Smooth muscle cell of the brain vasculature (primary cell): ENCODE results near the gene C11orf52.

Experiments
- DNase-seq: peaks from one replicate; pipeline ENCODE4 v3.0.0-alpha.2; 2012; ENCODE audit warnings: low read depth, low spot score

The C11orf52 gene

DNA sequence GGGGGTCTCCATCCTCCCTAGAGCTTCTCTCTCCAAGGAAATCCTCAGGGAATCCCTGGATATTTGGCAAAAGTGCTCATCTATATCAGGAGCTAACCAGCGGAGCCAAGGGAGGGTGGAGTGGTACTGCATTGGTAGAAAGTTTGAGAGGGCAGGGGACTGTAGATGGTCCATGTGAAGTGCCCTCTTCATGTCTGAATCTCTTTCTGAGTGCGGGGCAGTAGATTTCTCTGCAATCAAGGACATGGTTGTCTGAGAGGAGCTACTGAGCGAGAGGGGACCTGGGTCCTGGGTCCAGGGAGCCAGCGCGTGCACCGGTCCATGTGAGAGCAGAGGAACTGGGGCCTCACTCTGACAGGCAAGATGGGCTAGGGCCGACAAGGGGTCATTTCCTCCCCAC, 19.1 kb downstream of the C11orf52 start:
- DNase-seq, result no peak

DNA sequence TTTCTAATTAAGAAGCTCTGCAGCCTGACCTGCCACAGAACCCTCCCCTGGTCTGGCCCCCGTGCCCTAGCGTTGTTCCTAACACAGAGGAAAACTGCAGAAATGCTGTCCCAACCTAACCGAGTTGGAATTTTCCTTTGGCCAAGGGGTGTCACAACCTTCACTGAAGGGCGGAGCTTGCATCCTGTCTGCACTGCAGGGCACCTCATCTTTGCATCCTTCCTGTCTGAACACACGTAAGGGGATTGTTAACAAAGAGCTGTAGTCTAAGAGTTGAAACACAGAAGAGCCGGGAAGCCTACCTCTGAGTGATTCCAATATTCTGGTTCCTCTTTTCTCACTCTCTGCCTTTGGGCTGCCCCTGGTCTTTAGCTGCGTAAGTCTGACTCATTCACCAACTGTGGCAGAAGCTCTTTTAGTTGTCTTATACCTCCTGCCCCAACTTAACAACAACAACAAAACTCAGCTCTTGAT, 20.0 kb downstream of the C11orf52 start:
- DNase-seq, result no peak

DNA sequence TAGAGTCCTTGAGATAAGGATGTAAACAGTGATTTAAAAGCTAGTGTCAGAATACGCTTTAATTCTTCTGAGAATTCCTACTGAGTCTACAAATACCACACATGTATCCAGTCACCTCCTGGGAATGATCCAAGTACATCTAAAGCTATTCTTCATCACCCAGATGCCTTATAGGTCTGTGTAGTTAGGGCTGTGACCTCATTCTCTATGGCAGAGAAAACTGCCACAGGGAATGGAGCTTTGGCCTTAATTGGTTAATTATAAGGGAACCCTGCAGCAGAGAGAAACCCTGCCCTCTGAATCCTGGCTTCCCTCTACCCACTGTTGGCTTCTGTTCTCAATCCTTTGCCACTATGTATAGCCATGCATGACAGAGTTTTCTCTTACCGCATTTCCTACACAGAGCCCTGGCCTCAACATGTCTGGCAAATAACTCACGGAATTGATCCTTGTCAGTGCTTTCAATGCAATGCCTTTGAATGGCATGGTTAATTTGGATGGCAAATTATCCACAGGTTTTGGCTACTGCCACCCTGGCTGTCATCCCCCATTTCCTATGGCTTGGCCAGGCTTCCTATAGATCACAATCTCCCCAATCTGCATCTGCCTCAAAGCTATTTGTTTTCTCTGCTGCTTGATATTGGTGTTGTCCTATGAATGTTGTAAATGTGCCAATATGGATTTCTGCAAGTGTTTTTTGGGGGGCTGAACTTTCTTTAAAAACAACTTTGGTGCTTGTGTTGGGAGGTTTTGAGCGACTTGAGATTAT, 21.3 kb downstream of the C11orf52 start:
- no peak for DNase-seq

DNA sequence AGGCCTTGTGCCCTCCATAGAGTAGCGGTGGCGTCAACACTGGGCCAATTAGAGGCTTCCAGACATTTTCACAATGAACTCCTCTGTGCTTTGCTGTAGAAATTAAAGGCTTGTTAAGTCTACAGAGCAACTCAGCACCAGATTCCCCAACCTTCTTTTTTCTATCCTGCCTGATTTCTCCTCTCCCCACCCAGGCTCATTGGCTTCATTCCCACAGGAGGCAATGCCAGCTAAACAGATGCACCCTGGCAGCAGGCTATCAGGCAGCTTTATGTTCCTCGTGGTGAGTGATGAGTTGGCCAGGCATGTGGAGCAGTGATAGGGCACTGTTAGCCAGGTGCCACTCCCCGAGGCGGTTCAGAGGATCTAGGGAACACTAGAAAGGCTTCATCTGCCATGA, 23.2 kb downstream of the C11orf52 start:
- no peak for DNase-seq

DNA sequence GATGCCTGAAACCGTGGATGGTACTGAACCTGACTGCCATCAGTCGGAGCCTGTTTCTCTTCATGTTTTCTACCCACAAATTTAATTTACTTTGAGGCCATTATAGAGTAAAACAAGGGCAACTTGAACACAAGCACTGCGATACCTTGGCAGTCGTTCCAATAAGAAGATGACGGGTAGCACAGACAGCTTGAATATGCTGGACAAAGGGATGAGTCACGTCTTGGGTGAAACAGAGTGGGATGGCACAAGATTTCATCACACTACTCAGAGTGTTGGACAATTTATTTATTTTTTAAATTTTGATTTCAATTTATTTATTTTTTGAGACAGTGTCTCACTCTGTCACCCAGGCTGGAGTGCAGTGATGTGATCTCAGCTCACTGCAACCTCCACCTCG, 24.1 kb downstream of the C11orf52 start:
- DNase-seq, result no peak

DNA sequence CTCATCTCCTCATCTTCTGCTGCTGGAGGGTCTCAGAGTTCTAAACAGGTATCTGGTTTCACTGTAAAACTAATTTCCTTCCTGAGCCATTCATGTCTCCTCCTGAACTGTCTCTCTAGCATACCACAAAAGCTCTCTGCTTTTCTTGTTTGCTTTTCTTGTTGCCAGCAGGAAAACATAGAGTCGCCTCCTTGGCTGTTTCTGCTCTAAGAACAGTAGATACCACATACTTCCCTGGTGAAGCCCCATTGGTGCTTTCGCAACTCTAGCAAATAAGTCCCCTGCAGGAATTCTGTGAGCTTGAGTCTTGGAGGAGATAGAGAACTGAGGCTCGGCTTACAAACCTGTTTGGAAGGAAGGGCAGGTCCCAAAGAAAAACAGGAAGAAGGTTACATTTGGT, 25.4 kb downstream of the C11orf52 start:
- no peak for DNase-seq

DNA sequence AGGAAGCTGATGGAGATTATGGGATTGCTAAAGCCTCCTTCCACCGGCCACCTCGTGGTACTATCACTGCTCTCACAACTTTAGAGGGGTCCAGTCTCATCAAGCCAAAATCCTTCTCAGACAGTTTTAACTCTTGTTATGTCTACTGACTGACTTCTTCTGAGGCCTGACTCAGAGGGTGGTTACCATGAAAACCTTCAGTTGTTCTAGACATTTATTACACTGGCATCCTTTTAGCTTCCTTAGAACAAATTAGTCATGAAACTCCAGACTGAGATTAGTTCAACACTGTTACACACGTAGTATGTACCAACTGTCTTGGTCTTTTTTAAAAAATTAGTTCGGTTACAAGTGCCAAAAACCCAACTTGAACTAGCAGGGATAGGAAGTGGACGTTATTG, 25.9 kb downstream of the C11orf52 start:
- no peak for DNase-seq

DNA sequence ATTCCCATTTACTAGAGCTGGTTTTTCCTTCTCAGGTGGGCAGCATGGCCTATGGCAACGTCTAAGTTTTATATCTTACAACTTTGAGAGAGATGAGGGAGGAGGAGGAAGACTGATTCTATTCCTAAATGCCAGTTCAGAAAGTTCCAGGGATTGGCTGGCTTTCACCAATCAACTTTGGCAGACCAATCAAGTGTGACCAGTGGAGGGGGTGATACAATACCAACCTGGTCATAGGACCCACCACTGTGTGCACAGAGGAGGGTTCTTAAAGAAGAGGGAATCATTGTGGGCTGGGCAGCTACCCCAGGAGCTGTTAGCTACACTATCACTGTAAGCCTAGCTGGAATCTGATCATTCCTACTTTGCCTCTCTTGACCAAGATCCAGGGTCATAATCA, 26.5 kb downstream of the C11orf52 start:
- no peak for DNase-seq

DNA sequence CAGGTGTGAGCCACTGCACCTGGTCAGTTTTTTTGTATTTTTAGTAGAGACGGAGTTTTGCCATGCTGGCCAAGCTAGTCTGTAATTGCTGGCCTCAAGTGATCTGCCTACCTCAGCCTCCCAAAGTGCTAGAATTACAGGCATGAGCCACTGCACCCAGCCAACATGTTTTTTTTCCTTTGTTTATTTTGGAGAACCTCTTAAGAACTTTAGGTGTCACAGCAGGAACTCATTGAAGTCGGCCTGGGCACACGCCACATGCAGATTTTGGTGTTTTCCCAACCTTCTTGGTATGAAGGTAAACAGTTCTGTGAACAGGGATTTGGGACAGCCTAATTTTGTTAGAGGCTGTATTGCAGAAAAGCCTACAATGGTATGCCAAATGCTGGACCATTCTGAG, 27.8 kb downstream of the C11orf52 start:
- no peak for DNase-seq

DNA sequence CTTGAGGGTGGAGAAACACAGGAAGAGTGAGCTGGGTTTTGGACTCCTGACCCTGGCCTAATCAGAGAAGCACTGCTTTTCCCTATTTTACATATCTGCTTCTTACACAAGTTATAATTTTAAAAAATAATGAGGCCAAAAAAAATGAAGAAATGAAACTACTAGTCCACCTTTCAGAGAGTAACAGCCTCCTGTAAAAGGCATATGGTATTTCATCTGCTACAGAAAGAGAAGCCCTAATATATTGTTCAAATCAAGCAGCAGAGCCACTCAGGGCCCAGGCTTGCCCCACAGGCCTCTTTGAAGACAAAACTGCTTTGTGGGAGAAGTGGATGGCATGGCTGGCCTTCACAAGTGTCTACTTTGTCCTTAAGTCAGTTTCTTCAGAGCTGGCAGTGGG, 28.4 kb downstream of the C11orf52 start:
- no peak for DNase-seq

DNA sequence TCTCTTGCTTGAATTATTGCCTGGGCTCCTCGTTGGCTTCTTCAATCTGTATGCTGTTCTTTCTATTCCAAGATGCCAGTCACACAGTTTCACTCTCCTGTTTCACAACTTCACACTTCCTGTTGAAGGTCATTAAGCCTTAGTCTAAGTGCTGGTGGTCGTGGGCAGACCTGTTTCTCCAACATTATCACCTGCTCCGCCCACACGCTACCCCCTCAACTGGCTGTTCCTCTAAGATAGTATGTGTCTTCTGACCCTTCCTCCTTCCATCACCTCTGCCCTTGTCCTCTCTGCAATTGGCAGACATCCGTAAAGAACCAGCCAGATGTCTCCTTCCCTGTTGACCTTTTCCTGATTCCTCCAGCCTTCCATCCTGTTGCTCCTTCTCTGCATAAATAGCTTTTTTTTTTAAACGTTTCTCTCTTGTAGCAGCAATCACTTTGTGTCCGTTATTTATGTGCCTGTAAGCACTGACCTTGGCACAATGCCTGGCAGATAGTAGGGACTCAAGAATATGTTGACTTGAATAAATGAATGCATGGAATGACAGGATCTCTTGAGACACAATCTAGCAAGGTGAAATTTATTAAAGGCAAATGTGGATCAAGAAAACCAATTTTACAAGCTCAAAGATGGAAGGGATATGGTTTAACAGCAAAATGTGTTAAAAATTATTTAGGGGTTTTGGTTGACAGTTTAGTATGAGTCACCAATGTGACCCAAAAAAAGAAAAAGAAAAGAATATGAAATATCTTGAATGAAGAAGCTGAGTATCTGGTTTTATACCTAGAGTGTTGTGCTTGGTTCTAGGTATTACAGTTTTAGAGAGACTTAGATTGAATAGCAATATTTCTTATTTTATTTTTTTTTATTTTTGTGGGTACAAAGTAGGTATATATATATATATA, 31.1 kb downstream of the C11orf52 start:
- no peak for DNase-seq

DNA sequence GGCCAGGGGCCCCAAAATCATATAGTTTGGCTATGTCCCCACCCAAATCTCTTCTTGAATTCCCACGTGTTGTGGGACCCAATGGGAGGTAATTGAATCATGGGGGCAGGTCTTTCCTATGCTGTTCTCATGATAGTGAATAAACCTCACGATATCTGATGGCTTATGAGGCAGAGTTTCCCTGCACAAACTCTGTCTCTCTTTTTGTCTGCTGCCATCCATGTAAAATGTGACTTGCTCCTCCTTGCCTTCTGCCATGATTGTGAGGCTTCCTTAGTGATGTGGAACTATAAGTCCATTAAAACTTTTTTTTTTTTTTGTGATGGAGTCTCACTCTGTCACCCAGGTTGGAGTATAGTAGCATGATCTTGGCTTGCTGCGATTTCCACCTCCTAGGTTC, 32.9 kb downstream of the C11orf52 start:
- no peak for DNase-seq

DNA sequence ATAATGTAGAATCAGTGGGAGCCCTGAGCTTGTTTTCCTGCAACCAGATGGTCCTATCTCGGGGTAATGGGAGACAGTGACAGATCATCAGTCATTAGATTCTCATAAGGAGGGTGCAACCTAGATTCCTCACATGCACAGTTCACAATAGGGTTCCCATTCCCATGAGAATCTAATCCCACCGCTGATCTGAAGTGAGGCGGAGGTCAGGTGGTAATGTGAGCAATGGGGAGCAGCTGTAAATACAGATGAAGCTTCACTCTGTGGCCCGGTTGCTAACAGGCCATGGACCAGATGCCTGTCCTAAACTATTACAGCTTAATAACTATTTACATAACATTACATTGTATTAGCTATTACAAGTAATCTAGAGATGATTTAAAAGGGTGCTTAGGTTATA, 35.4 kb downstream of the C11orf52 start:
- no peak for DNase-seq

DNA sequence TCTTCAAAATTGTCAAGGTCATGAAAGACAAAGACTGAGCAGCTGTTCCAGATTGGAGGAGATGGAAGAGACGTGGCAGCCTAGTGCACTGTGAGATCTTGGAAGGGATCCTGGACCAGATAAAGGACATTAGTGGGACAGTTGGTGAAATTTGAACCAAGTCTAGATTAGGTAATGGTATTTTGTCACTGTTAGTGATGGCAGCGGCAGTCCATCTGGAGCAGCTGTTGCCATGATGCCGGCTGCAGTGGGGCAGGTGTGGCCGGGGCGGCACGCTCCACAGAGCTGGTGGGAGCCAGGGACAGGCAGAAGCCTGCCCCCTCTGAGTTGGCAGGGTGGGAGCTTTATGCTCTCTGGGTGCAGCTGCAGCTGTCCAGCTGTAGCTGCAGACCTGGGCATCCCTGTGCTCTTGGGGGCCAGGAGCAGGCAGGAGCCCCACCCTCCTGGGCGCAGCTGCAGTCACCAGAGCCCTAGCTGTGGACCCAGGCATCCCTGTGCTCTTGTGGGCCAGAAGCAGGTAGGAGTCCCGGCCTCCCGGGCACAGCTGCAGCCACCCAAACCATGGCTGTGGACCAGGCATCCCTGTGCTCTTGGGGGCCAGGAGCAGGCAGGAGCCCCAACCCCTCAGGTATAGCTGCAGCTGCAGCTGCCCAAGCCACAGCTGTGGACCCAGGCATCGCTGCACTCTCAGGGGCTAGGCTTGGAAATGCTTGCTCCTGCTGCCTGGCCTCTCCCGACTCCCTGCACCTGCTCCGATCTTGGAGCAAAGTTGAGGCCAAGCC, 39.1 kb downstream of the C11orf52 start:
- DNase-seq, result no peak

DNA sequence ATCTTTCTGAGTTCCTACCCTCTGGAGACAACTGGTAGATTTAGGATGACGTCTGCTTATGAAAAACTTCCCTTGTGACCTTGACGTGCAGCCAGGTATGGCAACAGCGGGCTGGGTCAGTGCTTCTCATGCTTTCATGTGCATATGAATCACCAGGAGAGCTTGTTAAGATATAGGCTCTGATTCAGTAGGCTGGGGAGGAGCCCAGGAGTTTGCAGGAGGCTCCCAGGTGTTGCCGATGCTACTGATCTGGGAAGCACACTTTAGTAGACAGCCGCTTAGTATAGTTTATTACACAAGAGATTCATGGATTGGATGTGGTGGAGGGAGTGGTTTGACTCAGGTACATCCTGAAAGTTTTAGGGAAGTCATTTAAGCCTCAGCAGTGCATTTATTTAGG, 42.2 kb downstream of the C11orf52 start:
- no peak for DNase-seq

DNA sequence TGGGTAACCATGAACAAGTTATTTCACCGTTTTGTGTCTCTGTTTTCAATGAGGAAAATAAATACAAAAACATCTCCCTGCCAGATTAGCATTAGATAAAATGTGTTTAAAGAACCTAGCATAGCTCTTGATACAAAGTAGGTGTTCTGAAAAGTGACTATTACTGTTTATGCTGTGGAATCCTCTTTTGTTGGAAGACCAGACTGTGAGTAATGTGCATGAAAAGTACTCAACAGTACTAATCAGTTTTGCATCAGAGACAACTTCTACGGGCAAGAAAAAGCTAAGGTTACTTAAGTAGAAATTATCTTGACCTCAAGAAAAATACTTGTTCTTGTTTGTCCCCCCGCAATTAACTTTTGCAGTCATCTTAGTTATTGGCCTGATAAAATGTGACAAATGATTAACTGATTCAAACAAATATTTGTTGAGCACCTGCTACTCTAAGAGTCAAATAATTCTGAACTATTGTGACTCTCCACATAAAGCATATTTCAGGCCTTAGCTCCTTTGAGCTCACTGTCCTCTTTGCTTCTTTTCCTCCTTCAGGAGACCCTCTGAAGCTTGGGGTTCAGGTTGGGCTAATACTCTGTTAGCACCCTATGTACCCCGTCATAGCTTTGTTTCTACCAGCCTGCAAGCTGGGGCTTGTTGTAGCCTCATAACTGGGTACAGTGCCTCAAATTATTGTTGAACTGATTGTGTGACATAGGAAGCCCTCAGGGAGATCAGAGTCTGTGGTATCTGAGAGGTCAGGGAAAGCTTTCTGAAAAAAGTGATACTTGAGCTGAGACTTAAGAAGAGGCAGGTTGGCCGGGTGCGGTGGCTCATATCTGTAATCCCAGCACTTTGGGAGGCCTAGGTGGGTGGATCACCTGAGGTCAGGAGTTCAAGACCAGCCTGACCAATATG, 42.9 kb downstream of the C11orf52 start:
- no peak for DNase-seq

DNA sequence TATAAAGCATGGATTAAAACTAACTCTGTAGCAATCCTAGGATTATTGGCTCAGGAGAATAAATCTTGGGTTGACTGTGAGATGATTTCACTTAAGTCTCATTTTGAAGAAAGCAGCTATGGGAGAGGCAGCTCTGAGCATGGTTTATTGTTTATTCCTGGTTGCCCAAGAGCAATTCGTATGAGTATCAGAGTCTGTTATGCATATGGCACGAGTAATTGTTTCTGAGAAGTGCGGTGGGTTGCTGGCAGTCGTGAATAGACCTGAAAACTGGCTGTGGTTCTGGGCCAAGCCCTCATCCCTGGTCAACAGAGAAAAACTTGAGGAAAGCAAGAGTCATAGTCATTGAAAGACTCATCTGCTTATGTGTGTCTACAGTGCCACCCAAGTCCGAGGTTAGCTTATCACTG, 45.2 kb downstream of the C11orf52 start:
- DNase-seq, result no peak

DNA sequence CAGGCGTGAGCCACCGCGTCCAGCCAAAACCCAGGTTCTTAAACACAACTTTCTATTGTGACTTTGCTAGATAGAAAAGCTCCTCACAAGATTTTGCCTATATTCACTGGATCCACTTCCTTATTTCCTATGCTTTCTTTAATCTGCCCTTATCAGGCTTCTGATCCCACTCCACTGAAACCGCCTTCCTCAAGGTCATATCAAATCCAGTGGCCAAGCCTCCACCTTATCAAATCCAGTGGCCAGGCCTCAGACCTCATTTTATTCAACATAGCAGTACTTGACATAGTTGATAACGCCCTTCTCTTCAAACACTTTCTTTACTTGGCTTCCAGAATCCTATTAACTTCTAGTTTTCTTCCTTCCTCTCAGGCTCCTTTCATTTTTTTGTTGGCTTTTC, 48.0 kb downstream of the C11orf52 start:
- DNase-seq, result no peak

DNA sequence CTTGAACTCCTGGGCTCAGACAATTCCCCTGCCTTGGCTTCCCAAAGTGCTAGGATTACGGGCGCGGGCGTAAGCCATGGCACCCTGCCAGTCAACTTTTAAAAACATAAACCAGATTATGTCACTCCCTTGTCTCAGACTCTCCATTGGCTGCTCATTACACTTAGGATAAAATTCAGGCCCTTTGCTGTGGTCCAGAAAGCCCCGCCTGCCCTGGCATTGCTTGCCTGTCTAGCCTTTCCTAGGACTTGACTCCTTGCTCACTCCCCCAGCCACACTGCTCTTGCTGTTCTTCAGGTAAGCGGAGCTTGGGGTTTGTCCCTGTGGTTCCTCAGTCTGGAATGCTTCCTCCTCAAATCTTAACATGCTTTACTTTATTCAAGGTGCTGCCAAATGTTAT, 48.9 kb downstream of the C11orf52 start:
- no peak for DNase-seq

DNA sequence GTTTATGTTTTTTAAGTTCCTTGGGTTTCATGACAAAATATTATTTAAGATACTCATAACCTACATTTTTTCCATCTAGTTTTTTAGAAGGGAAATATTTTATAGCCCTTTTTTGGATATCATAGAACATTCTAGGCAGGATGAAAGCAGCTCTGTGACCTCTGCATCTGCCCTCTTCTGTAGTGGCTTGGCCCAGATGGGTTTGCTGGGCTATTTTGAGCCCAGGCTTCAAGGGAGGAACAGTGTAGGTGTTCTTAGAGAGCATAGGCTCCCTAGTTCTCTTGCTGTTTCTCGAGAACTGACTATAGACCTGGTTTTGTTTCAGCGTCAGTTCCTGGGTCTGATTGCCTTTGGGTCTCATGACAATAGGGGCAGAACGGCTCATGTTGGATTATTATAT, 50.6 kb downstream of the C11orf52 start:
- no peak for DNase-seq

DNA sequence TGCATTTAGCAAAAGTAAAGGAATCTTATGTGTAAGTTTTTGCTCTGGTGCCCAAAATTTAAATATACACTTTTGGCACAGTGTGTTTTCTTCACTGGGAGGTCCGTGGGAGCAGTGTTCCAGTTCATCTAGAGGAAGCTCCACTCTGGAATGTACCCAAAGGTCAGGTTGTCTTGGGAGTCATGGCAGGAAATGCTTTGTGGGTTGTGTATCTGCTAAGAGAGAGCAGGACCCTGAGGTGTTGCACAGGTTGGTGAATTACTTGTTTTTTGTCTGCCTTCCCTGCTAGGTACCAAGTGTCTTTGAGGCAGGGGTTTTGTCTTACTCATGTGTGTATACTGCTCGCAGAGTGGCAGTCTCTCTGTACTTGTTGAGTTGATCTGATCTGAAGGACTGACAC, 55.7 kb downstream of the C11orf52 start:
- no peak for DNase-seq
